Measurements from ENCODE around the gene MRPS23.

The MRPS23 gene

GRCh38 chr17:57874058-57874419 is 24.2 kb upstream of the MRPS23 start:
- peak overlapping the region; percentile 41 for H2AFZ ChIP-seq (ENCODE audit: low read depth)
- H3K9ac ChIP-seq: peak overlapping the region; percentile 82
- no peak for TF ChIP-seq CTCF (conservative IDR thresholded peaks at IDR 0.05; ENCODE audit: low read depth, low read length)
- H3K4me1 ChIP-seq (ENCODE audit: low read depth, poor library complexity, severe bottlenecking): peaks cover 57% of the 10 kb centered on the region
- no peaks in the 10 kb centered on the region for H3K27me3 ChIP-seq (ENCODE audit: insufficient read depth, low read depth)
- no peaks in the 10 kb centered on the region for H3K79me2 ChIP-seq (ENCODE audit: insufficient read depth, low read depth)
- H3K4me3 ChIP-seq (IDR thresholded peaks at IDR 0.05; ENCODE audit: insufficient read depth, low read depth, low read length): no peak overlapping the region
- H4K20me1 ChIP-seq (ENCODE audit: insufficient read depth): no peaks in the 10 kb centered on the region
- peak overlapping the region; percentile 98 for H3K4me2 ChIP-seq
- H3K36me3 ChIP-seq (ENCODE audit: insufficient read depth): no peaks in the 10 kb centered on the region
- H3K27ac ChIP-seq: peak overlapping the region; percentile 88

GRCh38 chr17:57873261-57874057 is 23.6 kb upstream of the MRPS23 start:
- Histone ChIP-seq H3K27ac (peak overlapping the region; percentile 88), H4K20me1 (ENCODE audit: insufficient read depth) (no peaks in the 10 kb centered on the region)

GRCh38 chr17:57872536-57872935 is 22.7 kb upstream of the MRPS23 start:
- Histone ChIP-seq H3K27ac (no peak overlapping the region), H3K4me2 (no peak overlapping the region), H3K4me3 (IDR thresholded peaks at IDR 0.05; ENCODE audit: insufficient read depth, low read depth, low read length) (no peak overlapping the region), H3K4me1 (ENCODE audit: low read depth, poor library complexity, severe bottlenecking) (peaks cover 44% of the 10 kb centered on the region), H4K20me1 (ENCODE audit: insufficient read depth) (no peaks in the 10 kb centered on the region), H3K79me2 (ENCODE audit: insufficient read depth, low read depth) (no peaks in the 10 kb centered on the region), H3K36me3 (ENCODE audit: insufficient read depth) (no peaks in the 10 kb centered on the region), H2AFZ (ENCODE audit: low read depth) (no peak overlapping the region), H3K27me3 (ENCODE audit: insufficient read depth, low read depth) (no peaks in the 10 kb centered on the region), H3K9ac (no peak overlapping the region)
- TF ChIP-seq CTCF (conservative IDR thresholded peaks at IDR 0.05; ENCODE audit: low read depth, low read length): no peak

More at GRCh38 chr17:57873261-57874057, 23.6 kb upstream of the MRPS23 start:
- H3K36me3 ChIP-seq (ENCODE audit: insufficient read depth): no peaks in the 10 kb centered on the region
- H3K4me3 ChIP-seq (IDR thresholded peaks at IDR 0.05; ENCODE audit: insufficient read depth, low read depth, low read length): no peak overlapping the region
- H3K4me2 ChIP-seq: peak overlapping the region; percentile 98
- peak overlapping the region; percentile 41 for H2AFZ ChIP-seq (ENCODE audit: low read depth)
- H3K9ac ChIP-seq: peak overlapping the region; percentile 82
- no peak for TF ChIP-seq CTCF (conservative IDR thresholded peaks at IDR 0.05; ENCODE audit: low read depth, low read length)
- no peaks in the 10 kb centered on the region for H3K27me3 ChIP-seq (ENCODE audit: insufficient read depth, low read depth)
- no peaks in the 10 kb centered on the region for H3K79me2 ChIP-seq (ENCODE audit: insufficient read depth, low read depth)
- H3K4me1 ChIP-seq (ENCODE audit: low read depth, poor library complexity, severe bottlenecking): peaks cover 52% of the 10 kb centered on the region

GRCh38 chr17:57871863-57872262 is 22.0 kb upstream of the MRPS23 start:
- Histone ChIP-seq H3K9ac (no peak overlapping the region), H3K36me3 (ENCODE audit: insufficient read depth) (no peaks in the 10 kb centered on the region), H3K27ac (no peak overlapping the region), H3K4me3 (IDR thresholded peaks at IDR 0.05; ENCODE audit: insufficient read depth, low read depth, low read length) (no peak overlapping the region), H3K4me2 (no peak overlapping the region), H3K27me3 (ENCODE audit: insufficient read depth, low read depth) (no peaks in the 10 kb centered on the region), H3K79me2 (ENCODE audit: insufficient read depth, low read depth) (no peaks in the 10 kb centered on the region), H2AFZ (ENCODE audit: low read depth) (no peak overlapping the region), H3K4me1 (ENCODE audit: low read depth, poor library complexity, severe bottlenecking) (peaks cover 37% of the 10 kb centered on the region), H4K20me1 (ENCODE audit: insufficient read depth) (no peaks in the 10 kb centered on the region)
- TF ChIP-seq CTCF (conservative IDR thresholded peaks at IDR 0.05; ENCODE audit: low read depth, low read length): no peak
